AG08395 (cell line): ENCODE results near the gene PRDM16.
"Not testable (repeated sequence)": the region's sequence is repeated elsewhere in the genome, so short reads cannot be mapped to it uniquely, and the experiment has no call there.

Source experiments
- DNase-seq: peaks from one replicate; pipeline ENCODE4 v3.0.0; 2012; ENCODE audit warnings: mixed read lengths, low spot score

Gene PRDM16

GRCh38 chr1:3282186-3282585, 213.2 kb downstream of the PRDM16 start:
- no peak for DNase-seq

- DNase-seq, result no peak
These were observed 213.8 kb downstream of the PRDM16 start for GRCh38 chr1:3282656-3283430.

DNA sequence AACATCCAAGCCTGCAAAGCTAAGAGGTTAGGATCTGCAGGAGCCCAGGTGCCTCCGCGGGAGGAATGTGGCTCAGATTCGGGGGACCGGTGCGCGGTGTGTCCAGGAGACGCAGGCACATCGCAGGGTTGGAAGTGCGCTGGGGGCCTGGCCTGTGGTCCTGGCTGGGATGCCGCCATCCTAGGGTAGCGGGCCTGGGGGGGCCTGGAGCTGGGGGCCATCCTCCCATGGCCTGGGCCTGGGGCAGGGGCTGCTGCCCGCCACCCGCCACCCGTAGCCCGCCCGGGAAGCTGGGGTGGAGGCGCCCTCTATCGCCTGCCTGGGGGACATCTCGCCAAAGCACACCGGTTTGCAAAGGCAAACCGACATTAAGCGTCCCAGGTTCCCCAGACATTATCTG, 214.8 kb downstream of the PRDM16 start:
- peak; percentile 52 for DNase-seq

DNA sequence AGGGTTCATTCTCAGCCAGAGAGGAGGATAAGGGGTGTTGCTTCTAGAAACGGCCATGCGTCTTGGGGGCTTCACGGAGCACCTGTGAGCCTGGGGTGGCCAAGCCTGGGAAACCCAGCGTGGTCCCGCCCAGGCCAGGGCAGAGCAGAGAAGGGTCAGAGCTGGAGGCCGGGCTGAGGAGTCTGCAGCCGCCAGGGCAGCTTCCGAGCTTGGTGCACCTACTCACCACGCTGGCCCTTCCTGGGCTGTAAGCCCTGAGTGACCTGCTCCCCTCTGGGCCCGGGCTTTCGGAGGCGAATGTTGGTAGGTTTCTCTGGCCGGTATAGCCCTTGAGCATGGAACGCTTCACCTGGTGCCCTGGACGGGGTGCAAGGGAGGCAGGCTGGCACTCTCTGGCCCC, 215.7 kb downstream of the PRDM16 start:
- no peak for DNase-seq

- no peak for DNase-seq
These were observed 216.2 kb downstream of the PRDM16 start for GRCh38 chr1:3285106-3285740.

GRCh38 chr1:3287095-3287494, 218.1 kb downstream of the PRDM16 start:
- DNase-seq, result not testable (repeated sequence)

DNA sequence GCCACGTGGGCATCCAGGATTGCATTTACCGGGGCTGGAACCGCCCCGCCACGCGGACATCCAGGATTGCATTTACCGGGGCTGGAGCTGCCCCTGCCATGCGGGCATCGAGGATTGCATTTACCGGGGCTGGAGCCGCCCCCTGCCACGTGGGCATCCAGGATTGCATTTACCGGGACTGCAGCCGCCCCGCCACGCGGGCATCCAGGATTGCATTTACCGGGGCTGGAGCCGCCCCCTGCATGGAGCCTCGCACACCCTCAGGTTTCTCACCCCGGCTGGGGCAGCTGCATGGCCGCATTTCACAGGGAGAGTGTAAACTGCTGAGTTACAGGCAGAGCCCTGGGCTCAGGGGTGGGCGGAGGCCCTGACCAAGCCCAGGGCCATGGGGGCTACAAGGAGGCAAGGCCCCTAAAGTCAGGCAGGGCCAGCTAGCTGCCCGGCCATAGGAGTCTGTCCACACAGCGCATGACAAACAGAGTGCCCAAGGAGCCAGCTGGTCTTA, 218.7 kb downstream of the PRDM16 start:
- no peak for DNase-seq

DNA sequence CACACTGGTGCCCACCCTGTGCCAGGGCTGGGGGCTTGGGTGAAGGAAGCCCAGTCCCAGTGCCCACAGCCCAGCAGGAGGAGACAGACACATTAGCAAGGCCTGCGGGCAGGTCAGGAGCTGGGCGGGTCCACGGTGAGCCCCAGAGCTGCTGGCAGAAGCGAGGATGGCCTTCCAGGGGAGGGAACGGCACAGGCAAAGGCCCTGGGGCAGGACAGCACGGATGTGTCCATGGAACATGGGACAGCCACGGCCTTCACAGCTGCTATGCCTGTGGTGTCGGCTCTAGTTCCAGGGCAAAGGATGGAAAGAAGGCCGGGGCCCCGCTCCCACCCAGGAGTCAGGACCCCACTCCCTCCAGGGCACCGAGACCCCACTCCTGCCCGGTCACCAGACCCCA, 220.5 kb downstream of the PRDM16 start:
- no peak for DNase-seq

GRCh38 chr1:3290438-3290837, 221.4 kb downstream of the PRDM16 start:
- DNase-seq, result no peak

DNA sequence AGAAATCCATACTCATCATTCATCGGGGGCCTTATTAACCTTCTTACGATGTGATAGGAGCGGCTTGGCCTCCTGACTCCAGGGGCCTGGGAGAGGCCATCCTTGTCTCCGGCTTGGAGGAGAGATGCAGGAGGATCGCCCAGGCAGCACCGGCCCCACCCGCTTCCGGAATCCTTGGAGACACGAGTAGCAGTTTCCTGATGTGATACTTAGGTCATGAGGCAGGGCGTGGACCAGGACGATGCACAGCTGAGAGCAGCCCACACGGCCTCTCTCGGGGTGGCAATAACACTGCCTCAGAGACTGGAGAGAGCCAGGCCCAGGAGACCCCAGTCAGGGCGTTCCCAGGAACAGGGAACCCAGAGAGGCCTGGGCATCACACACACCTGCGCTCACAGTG, 221.9 kb downstream of the PRDM16 start:
- no peak for DNase-seq

DNA sequence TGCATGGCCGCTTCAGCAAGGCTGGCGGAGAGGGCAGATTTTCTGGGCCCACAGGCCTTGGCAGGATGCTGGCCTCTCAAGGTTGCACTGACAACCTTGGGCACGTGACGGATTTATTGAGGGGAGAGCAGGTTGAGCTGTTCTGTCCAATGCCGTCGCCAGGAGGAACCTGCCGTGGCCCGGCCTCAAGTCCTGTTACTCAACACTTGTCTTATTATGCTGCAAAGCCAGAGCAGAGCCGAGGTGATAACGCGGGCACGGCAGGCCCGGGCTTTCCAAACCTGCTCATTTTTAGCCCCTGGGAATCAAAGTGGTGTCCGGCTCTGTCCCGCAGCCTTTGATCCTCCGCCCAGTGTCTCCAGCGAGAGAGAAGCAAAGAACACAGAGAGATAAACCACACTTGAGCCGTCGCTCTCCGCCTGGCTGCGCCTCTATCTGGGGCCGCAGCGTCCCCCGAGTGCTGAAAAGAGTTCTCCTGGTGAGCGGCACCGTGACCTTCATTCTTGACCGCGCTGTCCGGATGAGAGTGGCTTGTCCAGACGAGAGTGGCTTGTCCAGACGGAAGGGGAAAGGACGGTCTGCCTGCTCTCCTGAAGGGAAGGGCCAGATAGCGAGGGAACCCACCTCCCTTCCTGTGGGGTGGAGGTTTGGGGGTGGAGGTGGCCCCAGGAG, 223.2 kb downstream of the PRDM16 start:
- no peak for DNase-seq

DNA sequence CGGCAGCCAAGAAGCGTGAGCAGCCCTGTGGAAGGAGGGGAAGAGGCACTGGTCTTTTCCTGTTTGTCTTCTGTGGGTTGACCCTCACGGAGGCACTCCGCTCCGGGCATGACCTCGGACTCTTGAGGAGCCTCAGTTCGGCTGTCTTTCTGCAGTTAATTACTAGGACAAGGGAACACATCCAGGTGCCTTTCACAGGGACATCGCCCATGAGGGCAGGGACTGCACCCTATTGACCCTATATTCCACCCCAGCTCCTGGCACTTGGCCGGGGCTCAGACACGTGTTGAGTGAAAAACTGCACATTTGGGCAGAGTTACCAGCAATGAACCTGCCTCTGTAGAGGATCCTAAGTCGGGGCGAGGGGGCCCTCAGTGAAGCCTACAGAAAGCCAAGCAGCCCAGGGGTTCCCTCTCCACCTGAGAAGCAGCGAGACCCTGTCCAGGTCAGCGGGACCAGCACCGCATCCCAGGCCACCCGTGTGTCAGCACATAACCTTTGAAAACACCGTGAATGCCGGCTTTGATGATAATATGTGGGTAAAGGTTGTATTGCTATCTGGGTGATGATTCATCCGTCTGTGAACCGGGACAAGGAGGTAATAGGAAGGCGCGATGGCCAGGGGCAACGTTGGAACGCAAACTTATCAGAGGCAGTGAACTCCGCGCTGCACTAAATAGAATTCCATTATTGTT, 224.0 kb downstream of the PRDM16 start:
- DNase-seq, result no peak

DNA sequence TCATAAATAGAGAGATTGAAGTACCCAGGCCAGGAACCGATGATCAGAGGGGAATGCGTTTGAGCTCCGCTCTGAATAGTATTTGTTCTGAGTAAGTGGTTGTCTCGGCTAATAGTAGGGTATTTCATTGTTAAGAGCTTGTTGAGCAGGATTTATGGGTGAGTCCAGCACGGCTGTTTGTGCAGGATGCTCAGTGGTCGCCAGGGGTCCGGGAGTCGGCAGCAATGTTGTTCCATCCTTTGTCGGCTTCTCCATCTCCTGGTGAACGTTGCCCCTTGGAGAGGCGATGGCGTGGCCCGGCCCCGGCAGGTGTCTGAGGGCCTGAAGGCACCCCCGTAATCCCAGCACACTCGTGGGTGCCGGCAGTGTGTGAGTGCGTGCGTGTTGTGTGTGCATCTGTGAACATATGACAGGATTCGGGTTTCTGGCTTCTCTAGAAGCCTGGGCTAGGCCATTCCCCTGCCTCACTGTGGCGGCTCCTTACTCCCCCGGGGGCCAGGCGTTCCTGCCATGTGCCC, 224.6 kb downstream of the PRDM16 start:
- DNase-seq, result no peak

DNA sequence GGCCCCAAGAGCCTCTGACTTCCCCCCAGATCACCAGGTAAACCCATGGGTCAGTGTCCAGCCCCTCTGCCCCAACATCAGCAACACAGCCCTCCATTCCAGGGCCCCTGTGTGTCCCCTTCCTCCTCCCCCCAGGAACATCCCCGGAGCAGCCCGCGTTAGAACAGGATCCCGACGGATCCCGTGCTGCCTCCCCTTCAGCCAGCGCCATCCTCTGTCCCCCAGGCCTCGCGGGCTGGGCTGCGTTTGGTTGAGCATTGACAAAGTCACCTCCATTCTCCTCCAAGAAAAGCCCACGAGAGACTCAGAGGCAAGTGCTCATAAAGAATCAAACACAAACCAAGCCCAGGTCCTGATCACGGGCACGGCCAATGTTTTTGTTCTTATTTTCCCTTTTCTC, 225.4 kb downstream of the PRDM16 start:
- DNase-seq, result no peak

- no peak for DNase-seq
These were observed 226.8 kb downstream of the PRDM16 start for GRCh38 chr1:3295846-3296245.

GRCh38 chr1:3296326-3296725, 227.3 kb downstream of the PRDM16 start:
- no peak for DNase-seq

- DNase-seq, result no peak
These were observed 227.8 kb downstream of the PRDM16 start for GRCh38 chr1:3296826-3297225.

DNA sequence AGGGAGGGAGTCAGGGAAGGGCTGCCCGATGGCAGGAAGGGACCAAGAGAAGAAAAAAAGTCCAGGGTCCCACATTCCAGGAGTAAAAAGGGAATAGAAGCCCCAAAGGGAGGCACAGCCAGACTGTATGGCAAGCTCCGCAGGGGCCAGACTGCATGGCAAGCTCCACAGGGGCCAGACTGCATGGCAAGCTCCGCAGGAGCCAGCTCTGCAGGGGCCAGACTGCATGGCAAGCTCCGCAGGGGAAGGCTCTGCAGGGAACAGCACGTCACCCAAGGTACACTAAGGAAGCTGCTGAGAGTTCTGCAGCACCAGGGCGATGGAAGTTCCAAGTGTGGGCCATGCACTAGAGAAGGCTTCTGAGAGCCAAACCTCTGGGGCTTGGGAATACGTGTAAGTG, 228.8 kb downstream of the PRDM16 start:
- DNase-seq, result no peak

- DNase-seq, result no peak
These were observed 229.2 kb downstream of the PRDM16 start for GRCh38 chr1:3298197-3298596.

DNA sequence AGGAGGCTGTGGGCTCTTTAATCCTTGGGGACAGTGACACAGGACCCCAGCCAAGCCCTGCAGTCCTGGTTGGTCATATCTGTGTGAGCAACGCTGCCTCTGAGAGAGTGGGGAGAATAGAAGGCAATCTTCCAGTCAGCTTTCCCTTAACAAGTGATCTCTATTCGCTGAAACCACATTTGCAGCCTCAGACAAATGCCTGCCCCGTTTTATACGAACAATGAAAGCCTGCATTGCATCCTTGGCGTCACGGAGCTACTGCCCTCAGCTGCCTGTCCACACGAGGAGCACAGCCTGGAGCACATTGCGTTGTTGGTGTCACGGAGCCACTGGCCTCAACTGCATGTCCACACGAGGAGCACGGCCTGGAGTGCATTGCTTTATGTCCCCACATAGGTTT, 235.2 kb downstream of the PRDM16 start:
- no peak for DNase-seq

DNA sequence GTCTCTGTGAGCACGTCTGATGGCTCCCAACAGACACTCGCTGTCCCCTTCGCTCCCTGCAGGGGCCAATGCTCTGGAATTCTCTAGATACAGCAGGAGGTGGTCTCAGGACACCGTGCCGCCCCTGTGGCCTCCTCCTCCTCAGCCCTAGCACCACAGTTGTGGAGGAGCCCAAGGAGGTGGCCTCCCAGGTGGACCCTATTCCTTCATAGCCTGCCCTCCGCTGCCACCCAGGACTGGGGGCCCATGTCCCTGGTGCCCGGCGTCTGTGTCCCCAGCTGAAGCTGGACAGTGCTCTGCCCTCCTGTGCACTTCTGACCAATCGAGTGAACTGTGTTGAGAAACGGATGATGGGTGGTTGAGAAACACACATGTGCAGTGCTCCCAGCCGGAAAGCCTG, 235.7 kb downstream of the PRDM16 start:
- no peak for DNase-seq

DNA sequence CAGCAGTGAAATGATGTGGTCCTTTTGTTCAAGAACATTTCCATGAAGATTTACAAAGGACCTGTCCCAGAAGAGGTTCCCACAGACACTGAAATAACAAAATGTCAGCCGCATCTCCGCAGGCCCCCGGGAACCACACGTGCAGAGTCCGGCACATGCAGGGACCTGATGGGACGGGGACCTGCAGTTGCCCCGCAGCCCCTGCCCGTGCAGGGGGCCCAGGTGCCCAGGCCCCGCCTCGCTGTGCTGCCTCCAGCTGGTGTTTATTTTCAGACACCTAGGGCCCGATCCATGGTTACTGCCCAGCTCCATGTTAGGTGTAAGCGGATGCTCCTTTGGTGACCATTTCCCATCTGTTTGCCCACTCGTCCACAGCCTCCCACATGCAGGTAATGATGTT, 236.2 kb downstream of the PRDM16 start:
- DNase-seq, result no peak
